GM12864 (cell line): ENCODE results near the gene ASXL2.

ENCODE experiments used
- DNase-seq: peaks from one replicate; pipeline ENCODE4 v3.0.0-alpha.2; 2011; ENCODE audit warnings: low read depth
- H3K4me3 ChIP-seq: 2 replicates; pipeline ENCODE4 v1.5.1; 2011; ENCODE audit warnings: mild to moderate bottlenecking, low read depth, low read length, control low read depth
- TF ChIP-seq, protein P1 (sequence below): IDR thresholded peaks from 2 replicates; pipeline ENCODE4 v1.5.1; 2011; ENCODE audit warnings: low read depth, mild to moderate bottlenecking, moderate library complexity, low read length, control low read depth, inconsistent platforms; ENCODE audit errors: missing control alignments

ASXL2 gene

GRCh38 chr2:25790074-25790790, 88.1 kb downstream of the ASXL2 start:
- TF ChIP-seq, protein P1, sequence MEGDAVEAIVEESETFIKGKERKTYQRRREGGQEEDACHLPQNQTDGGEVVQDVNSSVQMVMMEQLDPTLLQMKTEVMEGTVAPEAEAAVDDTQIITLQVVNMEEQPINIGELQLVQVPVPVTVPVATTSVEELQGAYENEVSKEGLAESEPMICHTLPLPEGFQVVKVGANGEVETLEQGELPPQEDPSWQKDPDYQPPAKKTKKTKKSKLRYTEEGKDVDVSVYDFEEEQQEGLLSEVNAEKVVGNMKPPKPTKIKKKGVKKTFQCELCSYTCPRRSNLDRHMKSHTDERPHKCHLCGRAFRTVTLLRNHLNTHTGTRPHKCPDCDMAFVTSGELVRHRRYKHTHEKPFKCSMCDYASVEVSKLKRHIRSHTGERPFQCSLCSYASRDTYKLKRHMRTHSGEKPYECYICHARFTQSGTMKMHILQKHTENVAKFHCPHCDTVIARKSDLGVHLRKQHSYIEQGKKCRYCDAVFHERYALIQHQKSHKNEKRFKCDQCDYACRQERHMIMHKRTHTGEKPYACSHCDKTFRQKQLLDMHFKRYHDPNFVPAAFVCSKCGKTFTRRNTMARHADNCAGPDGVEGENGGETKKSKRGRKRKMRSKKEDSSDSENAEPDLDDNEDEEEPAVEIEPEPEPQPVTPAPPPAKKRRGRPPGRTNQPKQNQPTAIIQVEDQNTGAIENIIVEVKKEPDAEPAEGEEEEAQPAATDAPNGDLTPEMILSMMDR, result no peak

GRCh38 chr2:25788457-25788856, 89.8 kb downstream of the ASXL2 start:
- H3K4me3 ChIP-seq, result no peak overlapping the region
- no peak for DNase-seq
- TF ChIP-seq, protein P1, result no peak

More at GRCh38 chr2:25790074-25790790, 88.1 kb downstream of the ASXL2 start:
- no peak for DNase-seq
- H3K4me3 ChIP-seq, result no peak overlapping the region

GRCh38 chr2:25787020-25787419, 91.3 kb downstream of the ASXL2 start:
- TF ChIP-seq, protein P1, result no peak
- no peak for DNase-seq
- no peak overlapping the region for H3K4me3 ChIP-seq

GRCh38 chr2:25784404-25784803, 93.9 kb downstream of the ASXL2 start:
- TF ChIP-seq, protein P1, result no peak
- no peak overlapping the region for H3K4me3 ChIP-seq
- DNase-seq, result no peak

DNA sequence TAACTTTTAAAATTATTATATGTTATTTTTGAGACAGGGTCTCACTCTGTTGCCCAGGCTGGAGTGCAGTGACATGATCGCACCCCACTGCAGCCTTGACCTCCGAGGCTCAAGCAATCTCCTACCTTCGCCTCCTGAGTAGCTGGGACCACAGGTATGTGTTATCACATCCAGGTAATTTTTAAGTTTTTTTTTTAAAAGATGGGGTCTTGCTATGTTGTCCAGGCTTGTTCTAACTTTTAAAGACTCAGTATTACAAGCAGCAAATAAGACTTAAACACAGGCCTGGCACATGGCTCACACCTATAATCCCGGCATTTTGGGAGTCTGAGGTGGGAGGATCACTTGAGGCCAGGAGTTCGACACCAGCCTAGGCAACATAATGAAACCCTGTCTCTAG, 101.2 kb downstream of the ASXL2 start:
- H3K4me3 ChIP-seq, result no peak overlapping the region
- TF ChIP-seq, protein P1, result no peak
- DNase-seq, result no peak

DNA sequence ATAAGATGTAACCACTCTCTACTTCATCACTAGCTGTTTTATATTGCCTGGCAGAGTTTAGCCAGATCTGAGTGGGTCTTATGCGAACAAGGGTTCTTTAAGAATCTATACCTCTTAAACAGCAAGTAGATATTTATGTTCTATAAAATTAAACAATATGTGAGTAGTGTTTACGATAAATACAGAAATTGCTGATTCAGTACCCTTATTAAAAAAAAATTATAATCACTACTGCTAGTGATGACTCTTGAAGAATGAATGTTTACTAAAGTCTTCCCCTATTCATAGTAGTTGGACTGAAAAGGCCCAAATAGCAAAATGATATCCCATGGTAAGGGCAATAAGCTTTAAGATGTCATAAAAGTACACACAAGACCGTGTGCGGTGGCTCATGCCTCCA, 106.2 kb downstream of the ASXL2 start:
- no peak overlapping the region for H3K4me3 ChIP-seq
- DNase-seq, result no peak
- TF ChIP-seq, protein P1, result no peak

GRCh38 chr2:25763575-25763974, 114.7 kb downstream of the ASXL2 start:
- TF ChIP-seq, protein P1, result no peak
- DNase-seq, result no peak
- H3K4me3 ChIP-seq, result no peak overlapping the region
